ENCODE data around the gene ZNF516.

ZNF516 gene

GRCh38 chr18:76364282-76365259 is 130.5 kb downstream of the ZNF516 start:
- H3K36me3 Mint-ChIP-seq = peaks cover 17% of the 10 kb centered on the region
- H3K27ac Mint-ChIP-seq = no peak overlapping the region
- peaks cover 8% of the 10 kb centered on the region for H3K4me1 Mint-ChIP-seq
- H3K27me3 Mint-ChIP-seq = no peaks in the 10 kb centered on the region
- no peak overlapping the region for H3K4me3 Mint-ChIP-seq
- H3K9me3 Mint-ChIP-seq = no peaks in the 10 kb centered on the region

GRCh38 chr18:76363436-76364120 is 131.5 kb downstream of the ZNF516 start:
- H3K4me1 Mint-ChIP-seq = peaks cover 5% of the 10 kb centered on the region
- H3K9me3 Mint-ChIP-seq = no peaks in the 10 kb centered on the region
- H3K27ac Mint-ChIP-seq = no peak overlapping the region
- peaks cover 17% of the 10 kb centered on the region for H3K36me3 Mint-ChIP-seq
- H3K4me3 Mint-ChIP-seq = no peak overlapping the region
- no peaks in the 10 kb centered on the region for H3K27me3 Mint-ChIP-seq

- H3K27me3 Mint-ChIP-seq = no peaks in the 10 kb centered on the region
These were observed 132.4 kb downstream of the ZNF516 start for GRCh38 chr18:76362676-76363075.

GRCh38 chr18:76361219-76361618 is 133.8 kb downstream of the ZNF516 start:
- H3K36me3 Mint-ChIP-seq = peaks cover 17% of the 10 kb centered on the region
- H3K27ac Mint-ChIP-seq = no peak overlapping the region
- H3K4me3 Mint-ChIP-seq = no peak overlapping the region
- H3K9me3 Mint-ChIP-seq = no peaks in the 10 kb centered on the region
- H3K27me3 Mint-ChIP-seq = no peaks in the 10 kb centered on the region
- H3K4me1 Mint-ChIP-seq = peaks cover 5% of the 10 kb centered on the region

More at GRCh38 chr18:76362676-76363075, 132.4 kb downstream of the ZNF516 start:
- Mint-ChIP-seq H3K9me3 (no peaks in the 10 kb centered on the region), H3K4me3 (no peak overlapping the region), H3K27ac (no peak overlapping the region), H3K36me3 (peaks cover 17% of the 10 kb centered on the region), H3K4me1 (peaks cover 5% of the 10 kb centered on the region)

GRCh38 chr18:76359909-76360308 is 135.1 kb downstream of the ZNF516 start:
- peaks cover 5% of the 10 kb centered on the region for H3K4me1 Mint-ChIP-seq
- H3K27me3 Mint-ChIP-seq = no peaks in the 10 kb centered on the region
- no peak overlapping the region for H3K27ac Mint-ChIP-seq
- H3K36me3 Mint-ChIP-seq = peaks cover 17% of the 10 kb centered on the region
- H3K4me3 Mint-ChIP-seq = no peak overlapping the region
- no peaks in the 10 kb centered on the region for H3K9me3 Mint-ChIP-seq

- Mint-ChIP-seq H3K4me1 (no peaks in the 10 kb centered on the region), H3K27me3 (no peaks in the 10 kb centered on the region), H3K4me3 (no peak overlapping the region), H3K36me3 (peaks cover 21% of the 10 kb centered on the region), H3K27ac (no peak overlapping the region), H3K9me3 (no peaks in the 10 kb centered on the region)
These were observed 136.3 kb downstream of the ZNF516 start for GRCh38 chr18:76358774-76359173.

- Mint-ChIP-seq H3K4me3 (no peak overlapping the region), H3K27ac (no peak overlapping the region), H3K9me3 (no peaks in the 10 kb centered on the region), H3K27me3 (no peaks in the 10 kb centered on the region), H3K4me1 (no peaks in the 10 kb centered on the region), H3K36me3 (peaks cover 15% of the 10 kb centered on the region)
These were observed 137.3 kb downstream of the ZNF516 start for GRCh38 chr18:76357585-76358260.

GRCh38 chr18:76357174-76357573 is 137.9 kb downstream of the ZNF516 start:
- Mint-ChIP-seq H3K27ac (no peak overlapping the region), H3K4me3 (no peak overlapping the region), H3K27me3 (no peaks in the 10 kb centered on the region), H3K9me3 (no peaks in the 10 kb centered on the region), H3K36me3 (peaks cover 14% of the 10 kb centered on the region), H3K4me1 (no peaks in the 10 kb centered on the region)

- Mint-ChIP-seq H3K27me3 (no peaks in the 10 kb centered on the region), H3K4me1 (no peaks in the 10 kb centered on the region), H3K4me3 (no peak overlapping the region), H3K27ac (no peak overlapping the region), H3K9me3 (no peaks in the 10 kb centered on the region), H3K36me3 (peaks cover 11% of the 10 kb centered on the region)
These were observed 138.4 kb downstream of the ZNF516 start for GRCh38 chr18:76356666-76357065.

GRCh38 chr18:76354348-76354747 is 140.7 kb downstream of the ZNF516 start:
- H3K4me3 Mint-ChIP-seq = no peak overlapping the region
- H3K9me3 Mint-ChIP-seq = no peaks in the 10 kb centered on the region
- H3K36me3 Mint-ChIP-seq = peaks cover 8% of the 10 kb centered on the region
- H3K27ac Mint-ChIP-seq = no peak overlapping the region
- H3K27me3 Mint-ChIP-seq = no peaks in the 10 kb centered on the region
- peaks cover 1% of the 10 kb centered on the region for H3K4me1 Mint-ChIP-seq

- no peaks in the 10 kb centered on the region for H3K27me3 Mint-ChIP-seq
- peaks cover 8% of the 10 kb centered on the region for H3K4me1 Mint-ChIP-seq
- H3K9me3 Mint-ChIP-seq = no peaks in the 10 kb centered on the region
- peaks cover 5% of the 10 kb centered on the region for H3K36me3 Mint-ChIP-seq
- no peak overlapping the region for H3K4me3 Mint-ChIP-seq
- no peak overlapping the region for H3K27ac Mint-ChIP-seq
These were observed 141.5 kb downstream of the ZNF516 start for GRCh38 chr18:76353500-76353899.

- Mint-ChIP-seq H3K36me3 (peaks cover 5% of the 10 kb centered on the region), H3K27ac (no peak overlapping the region)
These were observed 142.0 kb downstream of the ZNF516 start for GRCh38 chr18:76353046-76353445.

GRCh38 chr18:76351961-76352581 is 143.0 kb downstream of the ZNF516 start:
- Mint-ChIP-seq H3K4me1 (peaks cover 8% of the 10 kb centered on the region), H3K36me3 (peaks cover 5% of the 10 kb centered on the region), H3K27me3 (no peaks in the 10 kb centered on the region), H3K9me3 (no peaks in the 10 kb centered on the region), H3K4me3 (no peak overlapping the region), H3K27ac (no peak overlapping the region)

More at GRCh38 chr18:76353046-76353445, 142.0 kb downstream of the ZNF516 start:
- Mint-ChIP-seq H3K4me1 (peaks cover 8% of the 10 kb centered on the region), H3K27me3 (no peaks in the 10 kb centered on the region), H3K4me3 (no peak overlapping the region), H3K9me3 (no peaks in the 10 kb centered on the region)

- H3K9me3 Mint-ChIP-seq = no peaks in the 10 kb centered on the region
- peaks cover 8% of the 10 kb centered on the region for H3K4me1 Mint-ChIP-seq
- no peak overlapping the region for H3K4me3 Mint-ChIP-seq
- H3K36me3 Mint-ChIP-seq = peaks cover 5% of the 10 kb centered on the region
- no peak overlapping the region for H3K27ac Mint-ChIP-seq
- H3K27me3 Mint-ChIP-seq = no peaks in the 10 kb centered on the region
These were observed 144.7 kb downstream of the ZNF516 start for GRCh38 chr18:76350134-76351025.

Data from activated naive CD4-positive, alpha-beta T cell treated with anti-CD3 and anti-CD28 coated beads, Interleukin-2, amount 50 U/mL, for 24 hours (primary cell).